Mammary epithelial cell (primary cell): Measurements from ENCODE around the gene OR10V1.

Source experiments
- CTCF ChIP-seq, 2 donors: IDR thresholded peaks in 1 of 2; conservative IDR thresholded peaks in 1 of 2; 2 replicates each; pipeline ENCODE4 v1.5.1; 2011 to 2012; ENCODE audit warnings: inconsistent platforms in 2 of 2, low read length in 2 of 2, mild to moderate bottlenecking in 2 of 2, control low read depth in 1 of 2, low read depth in 1 of 2; ENCODE audit not compliant: insufficient read depth in 1 of 2; ENCODE audit errors: extremely low read depth in 1 of 2
- EZH2 ChIP-seq: IDR thresholded peaks from 2 replicates; pipeline ENCODE4 v1.6.1; 2012; ENCODE audit warnings: low read length, inconsistent platforms, borderline replicate concordance

GRCh38 chr11:59755701-59756557, 42.3 kb upstream of the OR10V1 start:
- TF ChIP-seq CTCF (conservative IDR thresholded peaks at IDR 0.05 in 1 of 2, IDR thresholded peaks at IDR 0.05 in 1 of 2; ENCODE audit: extremely low read depth in 1 of 2, insufficient read depth in 1 of 2, low read depth in 1 of 2, low read length in 2 of 2) = no peak
- no peak for TF ChIP-seq EZH2
